ES-I3 (cell line): Measurements from ENCODE around the gene HBB.

Source experiments
- H3K36me3 ChIP-seq: 2 replicates; pipeline ENCODE4 v1.6.1; 2013; ENCODE audit warnings: mild to moderate bottlenecking, low read length, control low read depth, moderate library complexity; ENCODE audit not compliant: insufficient read depth
- H3K4me1 ChIP-seq: 2 replicates; pipeline ENCODE4 v1.6.1; 2013; ENCODE audit warnings: mild to moderate bottlenecking, control low read depth, low read length; ENCODE audit not compliant: insufficient read depth
- H3K9ac ChIP-seq: 2 replicates; pipeline ENCODE4 v1.6.1; 2013; ENCODE audit warnings: low read depth, mild to moderate bottlenecking, low read length, moderate library complexity
- H3K9me3 ChIP-seq: 2 replicates; pipeline ENCODE4 v1.6.1; 2013; ENCODE audit warnings: mild to moderate bottlenecking, low read length, moderate library complexity; ENCODE audit not compliant: control insufficient read depth, insufficient read depth

Gene HBB

GRCh38 chr11:5225480-5225871 lies 1.4 kb downstream of the HBB start:
- no peaks in the 10 kb centered on the region for H3K36me3 ChIP-seq
- H3K4me1 ChIP-seq = no peaks in the 10 kb centered on the region
- no peaks in the 10 kb centered on the region; the same call in 1 of the 2 replicates for H3K9me3 ChIP-seq
- H3K9ac ChIP-seq = no peak overlapping the region

- no peak overlapping the region for H3K9ac ChIP-seq
Observed at GRCh38 chr11:5224538-5225479, 2.1 kb downstream of the HBB start.

GRCh38 chr11:5223686-5224085 lies 3.2 kb downstream of the HBB start:
- no peak overlapping the region for H3K9ac ChIP-seq
- H3K4me1 ChIP-seq = no peaks in the 10 kb centered on the region
- no peaks in the 10 kb centered on the region for H3K36me3 ChIP-seq
- no peaks in the 10 kb centered on the region; the same call in 1 of the 2 replicates for H3K9me3 ChIP-seq

More at GRCh38 chr11:5224538-5225479, 2.1 kb downstream of the HBB start:
- H3K4me1 ChIP-seq = no peaks in the 10 kb centered on the region
- no peaks in the 10 kb centered on the region; the same call in 1 of the 2 replicates for H3K9me3 ChIP-seq
- H3K36me3 ChIP-seq = no peaks in the 10 kb centered on the region

GRCh38 chr11:5223146-5223545 lies 3.7 kb downstream of the HBB start:
- no peak overlapping the region for H3K9ac ChIP-seq
- no peaks in the 10 kb centered on the region for H3K36me3 ChIP-seq
- no peaks in the 10 kb centered on the region; the same call in 1 of the 2 replicates for H3K9me3 ChIP-seq
- H3K4me1 ChIP-seq = no peaks in the 10 kb centered on the region

- no peaks in the 10 kb centered on the region for H3K36me3 ChIP-seq
- peaks cover 3% of the 10 kb centered on the region; the same call in 1 of the 2 replicates for H3K4me1 ChIP-seq
- H3K9ac ChIP-seq = no peak overlapping the region
- H3K9me3 ChIP-seq = no peaks in the 10 kb centered on the region
Observed at GRCh38 chr11:5210376-5210885, 16.4 kb downstream of the HBB start.

GRCh38 chr11:5204787-5205186 lies 22.1 kb downstream of the HBB start:
- no peaks in the 10 kb centered on the region for H3K9me3 ChIP-seq
- H3K4me1 ChIP-seq = peaks cover 3% of the 10 kb centered on the region; the same call in 1 of the 2 replicates
- H3K9ac ChIP-seq = no peak overlapping the region
- no peaks in the 10 kb centered on the region for H3K36me3 ChIP-seq

- Histone ChIP-seq H3K36me3 (no peaks in the 10 kb centered on the region), H3K9ac (no peak overlapping the region), H3K9me3 (no peaks in the 10 kb centered on the region), H3K4me1 (no peaks in the 10 kb centered on the region)
Observed at GRCh38 chr11:5203366-5203765, 23.5 kb downstream of the HBB start.

- Histone ChIP-seq H3K36me3 (no peaks in the 10 kb centered on the region), H3K4me1 (no peaks in the 10 kb centered on the region; the same call in 1 of the 2 replicates), H3K9ac (no peak within 1 kb of the TSS), H3K9me3 (no peaks in the 10 kb centered on the region)
Observed at GRCh38 chr11:5200582-5200981, 26.3 kb downstream of the HBB start, which contains the start of gene OR51V1. Gene OR51V1, minus strand, starts transcription at chr11:5200682. Its CDS starts 0 bp downstream, at chr11:5200682.

- no peaks in the 10 kb centered on the region for H3K9me3 ChIP-seq
- no peak overlapping the region for H3K9ac ChIP-seq
- H3K36me3 ChIP-seq = no peaks in the 10 kb centered on the region
Observed at GRCh38 chr11:5198285-5198684, 28.6 kb downstream of the HBB start.

GRCh38 chr11:5197536-5197935 lies 29.3 kb downstream of the HBB start:
- no peak overlapping the region for H3K9ac ChIP-seq
- H3K36me3 ChIP-seq = no peaks in the 10 kb centered on the region
- H3K9me3 ChIP-seq = no peaks in the 10 kb centered on the region
- no peaks in the 10 kb centered on the region; the same call in 1 of the 2 replicates for H3K4me1 ChIP-seq

More at GRCh38 chr11:5198285-5198684, 28.6 kb downstream of the HBB start:
- H3K4me1 ChIP-seq = no peaks in the 10 kb centered on the region; the same call in 1 of the 2 replicates

- H3K9ac ChIP-seq = no peak overlapping the region
- no peaks in the 10 kb centered on the region; the same call in 1 of the 2 replicates for H3K4me1 ChIP-seq
- H3K36me3 ChIP-seq = no peaks in the 10 kb centered on the region
- no peaks in the 10 kb centered on the region for H3K9me3 ChIP-seq
Observed at GRCh38 chr11:5196731-5197130, 30.1 kb downstream of the HBB start.

GRCh38 chr11:5196067-5196466 lies 30.8 kb downstream of the HBB start:
- Histone ChIP-seq H3K36me3 (no peaks in the 10 kb centered on the region), H3K4me1 (no peaks in the 10 kb centered on the region; the same call in 1 of the 2 replicates), H3K9ac (no peak overlapping the region), H3K9me3 (no peaks in the 10 kb centered on the region)

GRCh38 chr11:5192738-5193137 lies 34.1 kb downstream of the HBB start:
- Histone ChIP-seq H3K36me3 (no peaks in the 10 kb centered on the region), H3K4me1 (no peaks in the 10 kb centered on the region; the same call in 1 of the 2 replicates), H3K9ac (no peak overlapping the region), H3K9me3 (no peaks in the 10 kb centered on the region)

GRCh38 chr11:5188201-5188600 lies 38.7 kb downstream of the HBB start:
- no peaks in the 10 kb centered on the region for H3K4me1 ChIP-seq
- H3K9ac ChIP-seq = no peak overlapping the region
- no peaks in the 10 kb centered on the region for H3K9me3 ChIP-seq
- H3K36me3 ChIP-seq = no peaks in the 10 kb centered on the region
